Measurements from ENCODE around the gene FRMPD1. TPM values are rescaled to one million over a fixed set of nuclear protein-coding genes. Genes with fewer than 3 reads are reported as not detected.
A peak's percentile ranks its signal among the peaks of the same experiment; 100 is the strongest.

FRMPD1 gene
- total and polyA plus RNA-seq, 2 of the 13 experiments (the other 11 are each of a cell fraction or from before 2014, with no cell fraction given) = not detected

DNA sequence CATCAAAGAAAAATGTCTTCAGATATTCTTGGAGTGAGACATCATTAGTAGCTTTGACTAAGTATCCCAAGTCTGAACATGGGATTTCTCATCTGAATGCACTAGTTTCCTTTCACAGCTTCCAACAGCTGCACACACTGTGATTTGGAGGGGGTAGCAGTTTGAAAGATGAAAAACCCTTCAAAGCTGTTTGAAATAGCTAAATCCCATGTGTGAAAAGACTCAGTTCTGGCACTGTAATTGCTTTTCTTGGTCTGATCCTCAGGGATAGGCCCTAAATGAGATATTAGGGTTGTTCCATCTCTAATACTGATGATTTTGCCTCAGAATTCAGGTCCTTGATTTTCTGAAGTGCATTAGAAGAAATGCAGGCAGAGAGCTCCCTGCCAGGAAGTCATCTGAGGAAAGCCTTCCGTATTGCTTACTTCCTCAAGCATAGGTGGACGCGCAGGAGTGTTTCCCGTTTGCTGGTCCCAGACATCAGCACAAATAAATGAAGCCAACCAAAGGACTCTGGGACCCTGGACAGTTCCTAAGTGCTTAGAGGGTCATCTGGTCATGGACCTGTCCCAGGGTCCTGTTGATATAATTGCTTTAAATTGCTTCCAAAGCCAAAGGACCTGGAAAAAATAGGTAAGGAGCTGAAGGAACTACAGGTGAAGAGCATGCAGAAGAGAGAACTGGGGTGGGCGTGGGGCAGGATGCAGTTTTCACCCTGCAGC lies 25.6 kb upstream of the FRMPD1 start:
- no peaks in the 10 kb centered on the region for H4K20me1 ChIP-seq (ENCODE audit: insufficient read depth, low read length)
- ChIA-PET POLR2A (no interaction called here), CTCF (ENCODE audit: low intra/inter-chr PET ratio, low total read pairs) (no interaction called here)
- ATAC-seq (no peak), FAIRE-seq (no peak), DNase-seq (ENCODE audit: low spot score) (no peak)
- H2AFZ ChIP-seq (ENCODE audit: low read length) = no peak overlapping the region
- no peak overlapping the region for H3K4me3 ChIP-seq (replicated peaks in 1 of 3; ENCODE audit: insufficient read depth in 1 of 3, low read depth in 2 of 3, low read length in 3 of 3)
- no peaks in the 10 kb centered on the region for H3K9me3 ChIP-seq (ENCODE audit: low read length)
- intact Hi-C loops (cut with micrococcal nuclease; ENCODE audit: unreplicated experiment) (no loop called here), in situ Hi-C loops (cut with HindIII; ENCODE audit: extremely low pct_ligation_motif_present, low pct_unique_long_range_greater_than_20kb) (no loop called here)
- H3K4me1 ChIP-seq (ENCODE audit: insufficient read depth, low read length) = no peaks in the 10 kb centered on the region
- H3K36me3 ChIP-seq (replicated peaks in 1 of 2; ENCODE audit: control insufficient read depth in 1 of 2, insufficient read depth in 2 of 2, low read length in 2 of 2) = no peaks in the 10 kb centered on the region
- no TSS peak for BruUV-seq (replicated peaks)
- no peak overlapping the region for H3K9ac ChIP-seq (ENCODE audit: insufficient read depth, low read depth, low read length)
- TF ChIP-seq, protein P1, sequence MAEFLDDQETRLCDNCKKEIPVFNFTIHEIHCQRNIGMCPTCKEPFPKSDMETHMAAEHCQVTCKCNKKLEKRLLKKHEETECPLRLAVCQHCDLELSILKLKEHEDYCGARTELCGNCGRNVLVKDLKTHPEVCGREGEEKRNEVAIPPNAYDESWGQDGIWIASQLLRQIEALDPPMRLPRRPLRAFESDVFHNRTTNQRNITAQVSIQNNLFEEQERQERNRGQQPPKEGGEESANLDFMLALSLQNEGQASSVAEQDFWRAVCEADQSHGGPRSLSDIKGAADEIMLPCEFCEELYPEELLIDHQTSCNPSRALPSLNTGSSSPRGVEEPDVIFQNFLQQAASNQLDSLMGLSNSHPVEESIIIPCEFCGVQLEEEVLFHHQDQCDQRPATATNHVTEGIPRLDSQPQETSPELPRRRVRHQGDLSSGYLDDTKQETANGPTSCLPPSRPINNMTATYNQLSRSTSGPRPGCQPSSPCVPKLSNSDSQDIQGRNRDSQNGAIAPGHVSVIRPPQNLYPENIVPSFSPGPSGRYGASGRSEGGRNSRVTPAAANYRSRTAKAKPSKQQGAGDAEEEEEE (CRISPR knock-in tag; IDR thresholded peaks at IDR 0.05; ENCODE audit: borderline replicate concordance) = no peak
- TF ChIP-seq, protein P2, sequence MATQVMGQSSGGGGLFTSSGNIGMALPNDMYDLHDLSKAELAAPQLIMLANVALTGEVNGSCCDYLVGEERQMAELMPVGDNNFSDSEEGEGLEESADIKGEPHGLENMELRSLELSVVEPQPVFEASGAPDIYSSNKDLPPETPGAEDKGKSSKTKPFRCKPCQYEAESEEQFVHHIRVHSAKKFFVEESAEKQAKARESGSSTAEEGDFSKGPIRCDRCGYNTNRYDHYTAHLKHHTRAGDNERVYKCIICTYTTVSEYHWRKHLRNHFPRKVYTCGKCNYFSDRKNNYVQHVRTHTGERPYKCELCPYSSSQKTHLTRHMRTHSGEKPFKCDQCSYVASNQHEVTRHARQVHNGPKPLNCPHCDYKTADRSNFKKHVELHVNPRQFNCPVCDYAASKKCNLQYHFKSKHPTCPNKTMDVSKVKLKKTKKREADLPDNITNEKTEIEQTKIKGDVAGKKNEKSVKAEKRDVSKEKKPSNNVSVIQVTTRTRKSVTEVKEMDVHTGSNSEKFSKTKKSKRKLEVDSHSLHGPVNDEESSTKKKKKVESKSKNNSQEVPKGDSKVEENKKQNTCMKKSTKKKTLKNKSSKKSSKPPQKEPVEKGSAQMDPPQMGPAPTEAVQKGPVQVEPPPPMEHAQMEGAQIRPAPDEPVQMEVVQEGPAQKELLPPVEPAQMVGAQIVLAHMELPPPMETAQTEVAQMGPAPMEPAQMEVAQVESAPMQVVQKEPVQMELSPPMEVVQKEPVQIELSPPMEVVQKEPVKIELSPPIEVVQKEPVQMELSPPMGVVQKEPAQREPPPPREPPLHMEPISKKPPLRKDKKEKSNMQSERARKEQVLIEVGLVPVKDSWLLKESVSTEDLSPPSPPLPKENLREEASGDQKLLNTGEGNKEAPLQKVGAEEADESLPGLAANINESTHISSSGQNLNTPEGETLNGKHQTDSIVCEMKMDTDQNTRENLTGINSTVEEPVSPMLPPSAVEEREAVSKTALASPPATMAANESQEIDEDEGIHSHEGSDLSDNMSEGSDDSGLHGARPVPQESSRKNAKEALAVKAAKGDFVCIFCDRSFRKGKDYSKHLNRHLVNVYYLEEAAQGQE (IDR thresholded peaks at IDR 0.05; ENCODE audit: borderline replicate concordance in 1 of 2, low read depth in 1 of 2, low read length in 2 of 2) = peak in 1 of 2 experiments; percentile 76; a peak in 3 of 4 replicates
- H3K27me3 ChIP-seq (ENCODE audit: control insufficient read depth in 1 of 2, insufficient read depth in 2 of 2, low read length in 2 of 2) = peaks cover 0 to 22% of the 10 kb centered on the region in 2 experiments; a peak in 2 of 5 replicates
- no peak overlapping the region for H3K27ac ChIP-seq (ENCODE audit: extremely low read length, insufficient read depth, low read length)
- H3K4me2 ChIP-seq (ENCODE audit: low read depth, low read length) = no peak overlapping the region
- H3K79me2 ChIP-seq (ENCODE audit: insufficient read depth, low read length) = no peaks in the 10 kb centered on the region
- 53% methylated on average over 3 of the region's 5 CpGs for WGBS (ENCODE audit: low lambda C conversion rate)

Measured in HepG2 (cell line).